Stimulated activated CD4-positive, alpha-beta T cell treated with anti-CD3 and anti-CD28 coated beads, Interleukin-1b, Interleukin-23, amount 100 ng/mL, for 24 hours (primary cell): Measurements from ENCODE around the gene WNT1.

Source experiments
- DNase-seq, 4 experiments: peaks; one replicate each; pipeline ENCODE4 v3.0.0-alpha.2; 2020; ENCODE audit warnings: low read depth in 4 of 4, low spot score in 1 of 4

WNT1 gene

GRCh38 chr12:48999371-49000131 is 21.4 kb downstream of the WNT1 start, which contains the start of gene DDN:
Gene DDN, minus strand, starts transcription at chr12:48999375. Its CDS starts 88 bp downstream, at chr12:48999287.
- DNase-seq, result no peak

GRCh38 chr12:49000346-49000745 is 22.2 kb downstream of the WNT1 start:
- no peak for DNase-seq

DNA sequence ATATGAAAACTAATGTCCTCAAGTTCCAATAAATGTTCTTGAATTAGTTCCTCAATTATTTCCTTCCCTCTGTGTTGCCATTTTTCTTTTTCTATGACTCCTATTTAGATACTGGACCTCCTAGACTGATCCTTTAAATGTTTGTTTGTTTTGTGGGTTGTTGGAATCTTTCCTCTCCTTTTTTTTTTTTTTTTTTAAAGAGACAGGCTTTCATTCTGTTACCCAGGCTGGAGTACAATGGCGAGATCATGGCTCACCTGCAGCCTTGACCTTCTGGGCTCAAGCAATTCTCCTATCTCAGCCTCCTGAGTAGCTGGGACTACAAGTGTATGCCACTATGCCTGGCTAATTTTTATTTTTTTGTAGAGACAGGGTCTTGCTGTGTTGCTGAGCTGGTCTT is 30.8 kb downstream of the WNT1 start:
- no peak for DNase-seq

DNA sequence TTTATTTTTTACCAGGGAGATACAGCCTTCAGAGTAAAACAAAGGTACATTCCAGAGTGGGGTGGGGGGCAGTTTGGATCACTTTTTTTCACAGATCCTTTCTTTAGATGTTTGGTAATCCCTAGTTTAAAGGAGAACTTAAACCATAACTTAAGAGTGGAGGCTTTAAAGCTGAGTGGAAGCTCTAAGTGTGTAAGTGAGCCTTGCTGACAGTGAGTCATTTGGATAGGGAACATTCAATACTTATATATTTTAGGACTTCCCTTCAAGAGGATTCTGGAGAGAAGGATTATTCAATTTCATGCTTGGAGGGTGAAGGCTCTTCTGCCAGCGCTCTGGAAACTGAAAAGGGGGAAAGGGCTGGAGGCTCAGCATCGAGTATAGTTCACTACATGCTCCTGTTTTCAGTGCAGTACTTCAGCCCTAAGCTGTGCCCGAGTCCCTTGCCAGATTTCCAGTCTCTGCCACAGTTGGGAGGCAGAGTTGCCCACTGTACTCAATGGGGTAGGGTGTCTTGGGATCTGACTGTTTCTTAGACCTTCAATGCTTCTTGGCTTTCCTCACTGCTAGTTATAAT is 32.1 kb downstream of the WNT1 start:
- no peak for DNase-seq

- DNase-seq, result no peak
These were observed 34.6 kb downstream of the WNT1 start for GRCh38 chr12:49012739-49013138.

- DNase-seq, result no peak
These were observed 35.3 kb downstream of the WNT1 start for GRCh38 chr12:49013428-49013827.

GRCh38 chr12:49014547-49014946 is 36.4 kb downstream of the WNT1 start:
- no peak for DNase-seq

GRCh38 chr12:49015196-49015595 is 37.1 kb downstream of the WNT1 start:
- DNase-seq, result no peak

DNA sequence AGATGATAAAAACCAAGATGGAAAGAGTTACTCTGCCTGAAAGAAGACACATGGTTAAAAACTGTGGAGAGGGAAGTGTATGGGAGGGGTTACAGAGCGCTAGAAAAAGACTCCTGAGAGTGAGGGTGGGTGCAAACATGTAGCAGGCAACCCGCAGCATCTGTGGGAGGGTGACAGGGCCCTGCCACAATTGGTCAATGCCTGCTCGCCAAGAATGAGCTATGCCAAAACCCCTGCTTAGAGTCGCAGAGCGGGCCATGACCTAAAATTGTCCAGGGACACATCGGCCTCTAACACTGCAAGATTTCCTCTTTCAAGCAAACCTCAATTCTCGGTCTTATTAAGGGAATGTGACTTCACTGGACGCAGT is 39.8 kb downstream of the WNT1 start:
- no peak for DNase-seq

DNA sequence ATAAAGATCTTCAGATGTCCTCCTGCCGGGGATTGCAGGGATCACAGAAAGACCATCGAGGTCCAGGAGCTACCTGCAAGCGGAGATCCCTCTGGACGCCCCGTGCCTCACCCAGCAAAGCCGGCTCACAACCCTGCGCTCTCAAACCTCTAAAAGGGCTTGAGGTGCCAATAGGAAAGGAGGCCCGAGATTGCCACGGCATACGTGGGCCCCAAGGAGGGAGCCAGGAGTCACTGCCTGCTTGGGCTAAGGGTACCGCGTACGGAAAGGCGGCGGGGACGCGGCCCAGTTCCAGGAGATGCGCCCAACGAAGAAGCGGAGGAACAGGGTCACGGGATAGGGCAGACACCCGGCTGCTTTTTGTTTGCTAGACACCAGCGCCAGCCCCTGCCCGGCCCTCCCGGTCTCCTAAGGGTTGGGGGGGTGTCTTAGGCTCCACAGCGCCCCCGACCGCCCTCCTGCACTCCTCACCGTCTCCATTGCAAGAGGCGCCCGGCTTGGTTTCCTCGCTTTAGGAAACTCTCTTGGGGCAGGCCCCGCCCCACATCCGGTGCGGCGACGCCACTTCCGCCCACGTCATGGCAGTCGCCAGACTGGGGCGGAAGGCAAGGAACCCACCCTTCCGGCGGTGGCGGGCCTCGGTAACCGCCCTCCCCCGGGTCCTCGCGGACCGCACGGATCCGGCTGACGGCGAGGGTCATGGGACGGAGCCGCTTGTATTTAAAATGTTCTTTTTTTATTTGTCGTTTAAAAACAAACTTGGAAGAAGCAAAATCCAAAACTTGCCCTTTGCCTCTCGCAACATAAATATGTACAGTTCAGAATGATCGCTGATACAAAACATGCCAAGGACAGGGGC is 40.4 kb downstream of the WNT1 start, which contains the start of gene PRKAG1:
Gene PRKAG1 (minus strand): TSS at position 516 of the 859 bp plus-strand sequence. CDS start 36 bp downstream, at position 480.
- DNase-seq, result peak; percentile 75 to 95 (median 88)

- no peak for DNase-seq
These were observed 41.0 kb downstream of the WNT1 start for GRCh38 chr12:49019120-49019430.

DNA sequence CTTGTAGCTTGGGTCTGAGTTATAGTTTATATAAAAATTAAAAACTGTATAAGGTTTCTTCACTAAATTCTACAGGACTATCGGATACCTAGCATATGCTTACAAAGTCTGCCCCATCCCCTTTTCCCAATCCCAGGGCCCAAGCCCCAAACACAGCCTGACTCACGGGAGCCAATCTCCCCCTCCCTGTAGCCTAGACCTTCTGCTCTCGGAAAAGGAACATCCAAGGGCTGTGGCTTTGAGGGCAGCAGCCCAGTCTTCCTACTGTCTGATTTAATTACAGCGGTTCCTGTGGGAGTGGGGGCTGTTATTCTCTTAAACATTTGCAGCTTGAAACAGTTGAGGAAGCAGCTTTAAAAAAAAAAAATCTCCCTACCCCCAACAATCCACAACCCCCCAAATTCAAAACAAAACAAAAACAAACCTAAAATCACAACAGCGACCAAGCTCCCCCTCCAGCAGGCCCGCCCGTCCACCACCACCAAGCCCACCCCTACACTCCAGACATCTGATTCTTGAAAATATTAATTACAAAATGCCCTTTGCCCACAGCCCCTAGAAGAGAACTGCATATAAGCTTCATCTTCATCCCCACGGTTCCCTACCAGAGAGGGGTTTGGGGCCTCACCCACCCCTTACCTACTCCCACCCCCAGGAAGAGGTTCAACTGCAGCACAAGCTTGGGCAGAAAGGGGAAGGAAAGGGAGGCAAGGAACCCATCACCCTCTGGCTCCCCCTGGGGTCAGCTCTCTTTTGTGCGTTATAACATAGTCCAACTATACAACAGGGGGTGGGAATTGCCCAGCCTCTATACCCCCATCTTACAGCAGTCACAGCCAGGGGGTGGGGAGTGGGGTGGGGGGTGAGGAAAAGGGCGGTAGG is 41.6 kb downstream of the WNT1 start:
- no peak for DNase-seq

DNA sequence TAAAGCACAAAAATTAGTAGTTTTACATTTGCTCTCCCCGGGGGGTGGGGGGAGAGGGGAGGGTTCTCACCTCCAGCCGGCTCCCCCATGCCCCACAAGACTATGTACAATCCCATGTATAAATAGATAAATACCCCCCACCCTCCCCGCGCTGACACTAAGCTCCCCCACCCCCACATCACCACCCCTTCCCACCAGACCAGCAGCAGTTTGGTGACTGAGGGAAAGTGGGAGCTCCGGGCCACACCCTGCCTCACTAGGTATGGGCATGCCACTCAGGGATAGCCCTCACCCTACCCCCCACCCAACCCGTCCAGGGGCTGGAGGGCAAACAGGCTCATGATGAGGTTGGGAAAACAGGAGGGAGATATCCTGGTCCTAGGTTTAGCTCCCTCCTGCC is 42.3 kb downstream of the WNT1 start:
- no peak for DNase-seq

DNA sequence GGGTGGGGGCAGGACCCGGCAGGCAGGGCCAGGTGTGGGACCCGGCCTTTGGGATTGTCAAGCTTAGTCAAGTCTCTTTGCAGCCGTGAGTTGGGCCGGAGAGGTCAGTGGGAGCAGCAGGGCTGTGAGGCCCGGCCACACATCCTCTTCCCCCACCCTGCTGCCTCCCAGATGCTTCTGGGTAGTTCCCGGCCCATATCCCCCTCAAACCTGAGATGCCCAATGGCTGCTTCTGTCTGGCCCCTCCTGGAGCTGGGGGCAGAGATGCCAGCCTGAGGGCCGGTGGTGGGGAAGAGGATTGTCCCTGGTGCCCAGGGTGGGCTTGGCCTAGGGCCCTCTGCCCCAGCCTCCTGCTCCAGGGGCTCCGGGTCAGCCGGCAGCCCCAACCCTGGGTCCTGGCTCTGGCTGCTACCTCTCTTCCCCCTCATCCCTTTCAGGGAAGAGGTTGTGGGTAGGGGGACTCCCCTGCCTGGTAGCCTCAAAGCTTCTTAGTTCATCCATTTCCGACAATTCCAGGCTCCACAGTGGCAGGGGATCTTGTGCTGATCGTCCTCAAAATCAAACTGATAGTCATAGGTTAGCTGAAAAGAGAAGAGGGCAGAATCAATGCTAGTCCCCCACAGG is 43.3 kb downstream of the WNT1 start:
- DNase-seq, result no peak

DNA sequence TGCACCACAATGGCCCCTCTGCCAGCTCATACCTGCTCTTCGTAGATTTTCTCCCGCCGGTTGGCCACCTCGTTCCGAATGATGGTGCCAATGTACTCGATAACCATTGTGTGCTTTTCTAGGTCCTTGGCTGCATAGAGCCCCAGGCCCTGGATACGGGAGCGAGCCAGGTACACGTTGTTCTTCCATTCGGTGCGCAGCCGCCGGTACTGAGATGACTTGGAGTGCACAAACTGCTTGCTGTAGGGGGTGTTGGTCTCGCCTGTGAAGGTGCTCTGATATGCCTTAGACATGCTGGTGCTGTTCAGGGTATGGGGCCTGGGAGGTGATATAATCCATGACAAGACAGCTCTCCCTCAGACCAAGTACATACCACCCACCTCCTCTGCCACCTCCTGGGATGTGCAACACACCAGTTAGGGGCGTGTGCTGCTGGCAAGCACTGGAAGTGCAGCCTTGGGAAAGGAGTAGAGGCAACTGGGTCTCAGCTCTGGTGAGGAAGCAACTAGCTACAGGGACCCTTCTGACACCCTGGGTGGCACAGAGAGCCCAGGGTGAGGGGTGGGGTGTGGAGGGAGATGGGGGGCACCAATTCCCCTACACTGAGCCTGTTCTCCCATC is 44.5 kb downstream of the WNT1 start:
- DNase-seq, result no peak

DNA sequence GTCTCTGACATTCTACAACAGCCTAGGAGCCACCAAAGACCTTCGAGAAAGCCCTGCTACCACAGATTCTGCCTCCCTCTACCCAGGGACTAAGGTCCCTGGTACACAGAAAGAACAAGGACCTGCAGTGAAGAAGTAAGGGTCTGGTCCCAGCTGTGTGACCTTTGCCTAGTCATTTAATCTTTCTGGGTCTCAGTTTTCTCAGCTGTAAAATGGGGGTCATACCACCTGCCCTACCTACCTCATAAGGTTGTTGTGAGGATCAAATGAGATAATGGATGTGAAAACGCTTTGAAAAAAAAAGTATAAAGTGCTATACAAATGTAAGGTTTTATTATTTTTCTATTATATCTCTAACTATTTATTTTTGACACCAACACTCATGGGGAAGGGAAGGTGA is 45.7 kb downstream of the WNT1 start:
- no peak for DNase-seq

- DNase-seq, result no peak
These were observed 46.4 kb downstream of the WNT1 start for GRCh38 chr12:49024543-49024942.

- DNase-seq, result no peak
These were observed 47.3 kb downstream of the WNT1 start for GRCh38 chr12:49025463-49025862.

GRCh38 chr12:49026101-49026500 is 48.0 kb downstream of the WNT1 start:
- DNase-seq, result no peak
